ENCODE data around the gene PIK3AP1.

DNA sequence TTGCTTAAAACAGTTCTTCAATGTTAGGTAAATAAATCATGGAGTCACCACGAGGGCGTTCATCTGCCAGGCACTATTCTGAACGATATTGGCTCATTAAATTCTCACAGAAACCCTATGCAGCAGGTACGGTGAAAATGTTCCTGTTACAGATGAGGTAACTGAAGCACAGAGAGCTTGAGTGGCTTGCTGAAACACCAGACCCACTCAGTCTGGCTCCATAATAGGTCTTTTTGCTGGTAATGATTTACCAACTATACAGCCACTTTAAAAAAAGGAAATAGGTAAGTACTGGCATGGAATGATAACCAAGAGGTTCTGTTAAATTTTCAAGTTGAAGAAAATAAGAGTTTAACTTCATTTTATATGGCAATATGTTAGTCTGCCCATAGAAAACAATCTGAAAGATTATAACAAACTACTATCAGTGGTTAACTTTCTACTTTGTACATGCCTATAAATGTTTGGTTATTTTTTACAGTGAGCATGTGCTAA, 132.2 kb downstream of the PIK3AP1 start:
- TF ChIP-seq, protein P1, sequence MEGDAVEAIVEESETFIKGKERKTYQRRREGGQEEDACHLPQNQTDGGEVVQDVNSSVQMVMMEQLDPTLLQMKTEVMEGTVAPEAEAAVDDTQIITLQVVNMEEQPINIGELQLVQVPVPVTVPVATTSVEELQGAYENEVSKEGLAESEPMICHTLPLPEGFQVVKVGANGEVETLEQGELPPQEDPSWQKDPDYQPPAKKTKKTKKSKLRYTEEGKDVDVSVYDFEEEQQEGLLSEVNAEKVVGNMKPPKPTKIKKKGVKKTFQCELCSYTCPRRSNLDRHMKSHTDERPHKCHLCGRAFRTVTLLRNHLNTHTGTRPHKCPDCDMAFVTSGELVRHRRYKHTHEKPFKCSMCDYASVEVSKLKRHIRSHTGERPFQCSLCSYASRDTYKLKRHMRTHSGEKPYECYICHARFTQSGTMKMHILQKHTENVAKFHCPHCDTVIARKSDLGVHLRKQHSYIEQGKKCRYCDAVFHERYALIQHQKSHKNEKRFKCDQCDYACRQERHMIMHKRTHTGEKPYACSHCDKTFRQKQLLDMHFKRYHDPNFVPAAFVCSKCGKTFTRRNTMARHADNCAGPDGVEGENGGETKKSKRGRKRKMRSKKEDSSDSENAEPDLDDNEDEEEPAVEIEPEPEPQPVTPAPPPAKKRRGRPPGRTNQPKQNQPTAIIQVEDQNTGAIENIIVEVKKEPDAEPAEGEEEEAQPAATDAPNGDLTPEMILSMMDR (conservative IDR thresholded peaks at IDR 0.05; ENCODE audit: low read length), result no peak
- TF ChIP-seq EZH2phosphoT487 (IDR thresholded peaks at IDR 0.05; ENCODE audit: borderline replicate concordance), result no peak

All from Loucy (cell line).